ENCODE measurements around the gene PPM1J. TPM values are rescaled to one million over a fixed set of nuclear protein-coding genes. Genes with fewer than 3 reads are reported as not detected.

The PPM1J gene
- total RNA-seq, 1 experiment from 2014 or later: 0.80 TPM

GRCh38 chr1:112711670-112712069 is 3.5 kb downstream of the PPM1J start:
- ChIA-PET POLR2A (ENCODE audit: unreplicated experiment) (no interaction called here), CTCF (no interaction called here)
- no peak overlapping the region for H3K4me2 ChIP-seq (ENCODE audit: low read length)
- no peak for TF ChIP-seq EZH2 (IDR thresholded peaks at IDR 0.05; ENCODE audit: low read length, unreplicated experiment)
- no peak for TF ChIP-seq EZH2phosphoT487 (IDR thresholded peaks at IDR 0.05; ENCODE audit: borderline replicate concordance, low read length)
- TF ChIP-seq, protein P1, sequence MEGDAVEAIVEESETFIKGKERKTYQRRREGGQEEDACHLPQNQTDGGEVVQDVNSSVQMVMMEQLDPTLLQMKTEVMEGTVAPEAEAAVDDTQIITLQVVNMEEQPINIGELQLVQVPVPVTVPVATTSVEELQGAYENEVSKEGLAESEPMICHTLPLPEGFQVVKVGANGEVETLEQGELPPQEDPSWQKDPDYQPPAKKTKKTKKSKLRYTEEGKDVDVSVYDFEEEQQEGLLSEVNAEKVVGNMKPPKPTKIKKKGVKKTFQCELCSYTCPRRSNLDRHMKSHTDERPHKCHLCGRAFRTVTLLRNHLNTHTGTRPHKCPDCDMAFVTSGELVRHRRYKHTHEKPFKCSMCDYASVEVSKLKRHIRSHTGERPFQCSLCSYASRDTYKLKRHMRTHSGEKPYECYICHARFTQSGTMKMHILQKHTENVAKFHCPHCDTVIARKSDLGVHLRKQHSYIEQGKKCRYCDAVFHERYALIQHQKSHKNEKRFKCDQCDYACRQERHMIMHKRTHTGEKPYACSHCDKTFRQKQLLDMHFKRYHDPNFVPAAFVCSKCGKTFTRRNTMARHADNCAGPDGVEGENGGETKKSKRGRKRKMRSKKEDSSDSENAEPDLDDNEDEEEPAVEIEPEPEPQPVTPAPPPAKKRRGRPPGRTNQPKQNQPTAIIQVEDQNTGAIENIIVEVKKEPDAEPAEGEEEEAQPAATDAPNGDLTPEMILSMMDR (conservative IDR thresholded peaks at IDR 0.05; ENCODE audit: low read depth, low read length): no peak
- no peaks in the 10 kb centered on the region for H3K36me3 ChIP-seq (ENCODE audit: low read depth, low read length)
- no peak overlapping the region for H2AFZ ChIP-seq (ENCODE audit: low read length)
- H3K9me3 ChIP-seq (ENCODE audit: low read length): no peaks in the 10 kb centered on the region
- H3K4me3 ChIP-seq (ENCODE audit: low read length): no peak overlapping the region
- intact Hi-C loops (cut with micrococcal nuclease): no loop called here
- peaks cover 21% of the 10 kb centered on the region for H3K4me1 ChIP-seq (ENCODE audit: insufficient read depth, low read length)
- DNase-seq: no peak
- H4K20me1 ChIP-seq (ENCODE audit: low read length): no peaks in the 10 kb centered on the region
- no peaks in the 10 kb centered on the region for H3K27me3 ChIP-seq (ENCODE audit: low read length)
- ATAC-seq: no peak
- no peak overlapping the region for H3K27ac ChIP-seq (ENCODE audit: low read length)
- H3K9me2 ChIP-seq (replicated peaks; ENCODE audit: low read length): no peaks in the 10 kb centered on the region
- peaks cover 2% of the 10 kb centered on the region for H3K79me2 ChIP-seq (ENCODE audit: low read length)
- no TSS peak for BruUV-seq (replicated peaks)
- no peaks in the 10 kb centered on the region for H3F3A ChIP-seq (ENCODE audit: low read length, unreplicated experiment)
- no peak overlapping the region for H3K9ac ChIP-seq (ENCODE audit: low read length)

- intact Hi-C loops (cut with micrococcal nuclease): no loop called here
- BruUV-seq (replicated peaks): no TSS peak
These were observed 4.1 kb downstream of the PPM1J start for GRCh38 chr1:112711041-112711440.

DNA sequence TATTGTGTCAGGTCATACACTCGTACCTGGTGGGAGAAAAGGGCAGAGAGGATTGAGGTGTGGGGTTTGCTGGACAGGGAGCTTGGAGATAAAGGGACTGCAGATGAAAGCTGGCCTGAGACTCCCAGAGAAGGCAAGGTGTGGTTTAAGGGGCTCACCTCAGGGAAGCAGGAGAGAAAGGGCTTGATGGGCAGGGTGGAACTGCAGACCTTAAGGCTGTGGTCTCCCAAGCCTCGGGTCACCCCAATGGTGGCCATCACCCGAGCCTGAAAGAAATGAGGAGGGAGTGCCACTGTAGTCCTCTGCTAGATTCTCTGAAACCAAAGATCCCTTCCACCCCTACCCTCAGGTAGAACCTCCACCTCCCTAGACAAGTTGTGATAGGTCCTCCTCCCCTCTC is 4.5 kb downstream of the PPM1J start:
- H3K4me1 ChIP-seq (ENCODE audit: insufficient read depth, low read length): peaks cover 24% of the 10 kb centered on the region
- no peak for ATAC-seq
- H3K36me3 ChIP-seq (ENCODE audit: low read depth, low read length): no peaks in the 10 kb centered on the region
- no peaks in the 10 kb centered on the region for H4K20me1 ChIP-seq (ENCODE audit: low read length)
- no peaks in the 10 kb centered on the region for H3K9me2 ChIP-seq (replicated peaks; ENCODE audit: low read length)
- ChIA-PET CTCF (no interaction called here), POLR2A (ENCODE audit: unreplicated experiment) (no interaction called here)
- peaks cover 2% of the 10 kb centered on the region for H3F3A ChIP-seq (ENCODE audit: low read length, unreplicated experiment)
- peaks cover 13% of the 10 kb centered on the region for H3K79me2 ChIP-seq (ENCODE audit: low read length)
- no peak overlapping the region for H3K9ac ChIP-seq (ENCODE audit: low read length)
- no peak overlapping the region for H3K4me3 ChIP-seq (ENCODE audit: low read length)
- no peak overlapping the region for H3K27ac ChIP-seq (ENCODE audit: low read length)
- intact Hi-C loops (cut with micrococcal nuclease): no loop called here
- DNase-seq: no peak
- H3K27me3 ChIP-seq (ENCODE audit: low read length): no peaks in the 10 kb centered on the region
- H2AFZ ChIP-seq (ENCODE audit: low read length): no peak overlapping the region
- BruUV-seq (replicated peaks): no TSS peak
- TF ChIP-seq, protein P1 (conservative IDR thresholded peaks at IDR 0.05; ENCODE audit: low read depth, low read length): no peak
- TF ChIP-seq EZH2 (IDR thresholded peaks at IDR 0.05; ENCODE audit: low read length, unreplicated experiment): no peak
- no peak for TF ChIP-seq EZH2phosphoT487 (IDR thresholded peaks at IDR 0.05; ENCODE audit: borderline replicate concordance, low read length)
- H3K4me2 ChIP-seq (ENCODE audit: low read length): no peak overlapping the region
- no peaks in the 10 kb centered on the region for H3K9me3 ChIP-seq (ENCODE audit: low read length)

More at GRCh38 chr1:112711041-112711440, 4.1 kb downstream of the PPM1J start:
- CTCF ChIA-PET: no interaction called here
- Histone ChIP-seq H3K9me3 (ENCODE audit: low read length) (no peaks in the 10 kb centered on the region), H3K4me1 (ENCODE audit: insufficient read depth, low read length) (peaks cover 21% of the 10 kb centered on the region), H3K79me2 (ENCODE audit: low read length) (peaks cover 9% of the 10 kb centered on the region), H3K9ac (ENCODE audit: low read length) (no peak overlapping the region), H2AFZ (ENCODE audit: low read length) (no peak overlapping the region), H3K9me2 (replicated peaks; ENCODE audit: low read length) (no peaks in the 10 kb centered on the region), H3K36me3 (ENCODE audit: low read depth, low read length) (no peaks in the 10 kb centered on the region), H3K27ac (ENCODE audit: low read length) (no peak overlapping the region), H3K4me3 (ENCODE audit: low read length) (no peak overlapping the region), H4K20me1 (ENCODE audit: low read length) (no peaks in the 10 kb centered on the region), H3F3A (ENCODE audit: low read length, unreplicated experiment) (no peaks in the 10 kb centered on the region), H3K4me2 (ENCODE audit: low read length) (no peak overlapping the region), H3K27me3 (ENCODE audit: low read length) (no peaks in the 10 kb centered on the region)
- ATAC-seq (no peak), DNase-seq (no peak)
- TF ChIP-seq EZH2 (IDR thresholded peaks at IDR 0.05; ENCODE audit: low read length, unreplicated experiment) (no peak), EZH2phosphoT487 (IDR thresholded peaks at IDR 0.05; ENCODE audit: borderline replicate concordance, low read length) (no peak)
- TF ChIP-seq, protein P1 (conservative IDR thresholded peaks at IDR 0.05; ENCODE audit: low read depth, low read length): no peak
- POLR2A ChIA-PET (ENCODE audit: unreplicated experiment): no interaction called here
